ENCODE measurements around the gene PLXDC2. TPM values are rescaled to one million over a fixed set of nuclear protein-coding genes. Genes with fewer than 3 reads are reported as not detected.

PLXDC2 gene
- total RNA-seq, 1 experiment from 2014 or later, result 0.20 TPM

GRCh38 chr10:19904202-19904661, 88.0 kb downstream of the PLXDC2 start:
- intact Hi-C loops (cut with micrococcal nuclease), result no loop called here
- Histone ChIP-seq H4K20me1 (ENCODE audit: insufficient read depth) (no peaks in the 10 kb centered on the region), H3K27me3 (ENCODE audit: insufficient read depth, low read length) (no peaks in the 10 kb centered on the region), H3K4me3 (replicated peaks in 1 of 2; ENCODE audit: low read depth in 1 of 2, low read length in 2 of 2) (no peak overlapping the region), H3K9me3 (ENCODE audit: control insufficient read depth in 1 of 2, insufficient read depth in 1 of 2, low read depth in 1 of 2, low read length in 2 of 2) (peaks cover 0 to 28% of the 10 kb centered on the region in 2 experiments; a peak in 2 of 4 replicates), H3K79me2 (ENCODE audit: insufficient read depth, low read length) (no peaks in the 10 kb centered on the region), H3K36me3 (ENCODE audit: control insufficient read depth in 1 of 2, insufficient read depth in 2 of 2, low read length in 2 of 2) (no peaks in the 10 kb centered on the region), H3K9ac (ENCODE audit: low read length) (no peak overlapping the region), H3K27ac (ENCODE audit: low read depth, low read length) (no peak overlapping the region), H3K4me2 (ENCODE audit: low read length) (no peak overlapping the region), H3K4me1 (ENCODE audit: control insufficient read depth in 1 of 2, insufficient read depth in 2 of 2, low read length in 2 of 2) (no peaks in the 10 kb centered on the region), H2AFZ (ENCODE audit: low read depth, low read length, poor library complexity, severe bottlenecking) (no peak overlapping the region), H3K9me2 (ENCODE audit: insufficient read depth) (no peaks in the 10 kb centered on the region)
- BruUV-seq (replicated peaks), result no TSS peak
- ChIA-PET POLR2A (no interaction called here), RAD21 (ENCODE audit: low non-redundant PET in 1 of 2, low total read pairs in 2 of 2, uncharacterized antibody in 2 of 2, unreplicated experiment in 2 of 2) (no interaction called here), CTCF (no interaction called here)
- no peak for DNase-seq (ENCODE audit: low read depth, low spot score)
- no peak for ATAC-seq
- no peak for TF ChIP-seq ELF1 (IDR thresholded peaks at IDR 0.05; ENCODE audit: borderline replicate concordance, low read depth)
- no peak for TF ChIP-seq YY1 (IDR thresholded peaks at IDR 0.05; ENCODE audit: extremely low read depth, insufficient replicate concordance, low read depth, low read length)
- no peak for TF ChIP-seq CEBPB (IDR thresholded peaks at IDR 0.05; ENCODE audit: low read depth)
- TF ChIP-seq REST (IDR thresholded peaks at IDR 0.05; ENCODE audit: low read depth), result no peak
- TF ChIP-seq ZNF274 (IDR thresholded peaks at IDR 0.05; ENCODE audit: low read depth, low read length), result no peak

Data from HCT116 (cell line).